M059J (cell line): Measurements from ENCODE around the gene GDF15. TPM values are rescaled to one million over a fixed set of nuclear protein-coding genes. Genes with fewer than 3 reads are reported as not detected.

Source experiments
- DNase-seq: peaks from one replicate; pipeline ENCODE4 v3.0.0-alpha.2; 2012; ENCODE audit warnings: low read depth
- total RNA-seq: library from RNA; depleted of rRNA; stranded (reverse); fragments of >200 nt; shearing (Covaris generic); gene quantifications from 2 replicates; pipeline ENCODE4 v1.2.3, GENCODE V29; 2014; rRNA removed

GDF15 gene
- total RNA-seq, 1 experiment from 2014 or later = 3.3 TPM

DNA sequence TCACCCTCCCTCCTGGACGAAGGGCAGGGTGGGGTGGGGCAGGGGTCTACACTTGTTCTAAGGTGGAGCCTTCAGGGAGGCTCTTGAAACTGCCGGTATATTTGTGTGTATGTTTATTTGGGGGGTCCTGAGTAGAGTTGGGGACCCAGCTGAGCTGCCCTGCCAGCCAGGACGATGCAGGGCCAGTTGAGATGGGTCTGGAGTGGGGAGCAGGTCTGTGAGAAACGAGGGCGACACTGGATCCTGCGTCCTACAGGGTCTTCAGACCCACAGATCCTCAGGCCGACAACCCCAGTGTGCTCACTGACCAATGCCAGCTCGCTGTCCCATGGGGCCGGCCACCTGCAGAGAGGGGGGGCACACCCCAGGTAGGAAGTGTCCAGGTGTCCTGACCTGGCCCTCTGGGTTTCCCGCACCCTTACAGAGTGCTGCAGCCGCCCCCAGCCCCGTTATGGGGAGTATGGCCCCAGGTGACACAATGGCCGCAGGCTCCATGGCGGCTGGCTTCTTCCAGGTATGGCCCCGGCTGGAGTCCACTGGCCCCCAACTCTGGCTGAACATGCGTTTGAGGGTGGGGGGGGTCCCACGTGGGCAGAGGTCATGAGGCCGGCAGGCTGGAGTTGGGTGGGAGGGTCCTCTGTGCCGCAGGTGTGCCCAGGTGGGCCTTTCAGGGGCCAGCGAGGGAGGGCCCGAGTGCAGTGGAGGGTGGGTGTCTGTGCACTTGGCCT, 44.6 kb downstream of the GDF15 start:
- no peak for DNase-seq

- no peak for DNase-seq
Measured at GRCh38 chr19:18431351-18432197, 45.6 kb downstream of the GDF15 start.

DNA sequence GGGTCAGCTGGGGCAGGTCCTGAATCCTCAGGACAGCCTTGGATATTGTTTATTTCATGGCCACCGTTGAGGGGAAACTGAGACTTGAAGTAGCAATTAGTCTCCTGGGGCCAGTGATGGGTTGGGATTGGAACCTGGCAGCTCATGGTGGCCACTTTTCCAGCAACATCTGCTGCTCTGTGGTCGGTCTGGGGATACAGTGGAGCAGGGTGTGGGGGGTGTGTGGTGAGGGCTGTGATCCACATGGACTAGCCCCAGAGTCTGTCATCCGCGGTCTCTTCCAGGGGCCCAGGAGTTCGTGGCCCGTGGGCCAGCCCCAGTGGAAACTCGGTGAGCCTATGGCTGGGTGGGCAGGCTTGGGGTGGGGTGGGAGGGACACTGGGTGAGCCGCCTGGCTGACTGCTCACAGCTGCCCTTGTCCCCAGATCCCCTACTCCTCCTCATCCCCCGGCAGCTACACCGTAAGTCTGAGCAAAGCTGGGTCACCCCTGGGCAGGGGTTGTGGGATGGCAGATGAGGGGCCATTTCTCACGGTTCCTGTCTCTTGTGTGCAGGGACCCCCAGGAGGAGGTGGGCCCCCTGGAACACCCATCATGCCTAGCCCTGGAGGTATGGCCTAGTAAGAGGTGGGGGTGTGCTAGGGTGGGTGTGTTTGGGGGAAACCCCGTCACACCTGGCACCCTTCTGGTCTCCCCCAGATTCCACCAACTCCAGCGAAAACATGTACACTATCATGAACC, 46.5 kb downstream of the GDF15 start:
- DNase-seq = no peak

- DNase-seq = no peak
Measured at GRCh38 chr19:18433015-18433691, 47.2 kb downstream of the GDF15 start.

- DNase-seq = no peak
Measured at GRCh38 chr19:18433735-18434398, 47.9 kb downstream of the GDF15 start.

GRCh38 chr19:18434411-18435175, 48.6 kb downstream of the GDF15 start:
- DNase-seq = no peak

DNA sequence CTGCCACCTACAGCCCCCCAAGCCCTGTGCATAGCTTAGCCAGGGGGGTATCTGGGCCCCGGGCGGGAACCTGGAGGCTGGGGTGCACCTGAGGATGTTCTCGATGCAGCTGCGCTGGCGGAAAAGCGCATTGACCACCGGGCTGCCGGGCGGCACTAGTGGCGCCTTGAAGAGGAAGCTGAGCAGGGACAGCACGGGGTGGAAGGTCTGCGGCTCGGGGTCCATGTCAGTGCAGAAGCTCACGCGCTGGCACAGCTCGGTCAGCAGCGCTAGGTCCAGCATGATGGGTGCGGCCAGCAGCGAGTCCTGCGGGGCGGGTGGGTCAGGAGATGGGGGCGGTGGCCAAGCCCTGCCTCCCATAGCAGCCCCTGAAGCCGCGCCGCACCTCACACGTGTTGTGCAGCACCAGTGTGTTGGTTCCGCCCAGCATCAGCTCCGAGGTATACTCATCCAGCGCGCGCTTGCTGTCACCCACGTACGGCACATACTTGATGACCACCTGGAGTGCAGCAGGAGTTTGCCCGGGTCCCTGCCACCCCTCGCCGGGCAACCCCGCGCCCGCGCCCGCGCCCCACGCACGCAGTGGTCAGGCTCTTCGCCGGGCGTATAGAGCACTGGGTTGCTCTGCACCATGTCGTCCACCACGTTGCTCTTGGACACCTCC, 49.4 kb downstream of the GDF15 start:
- DNase-seq = no peak

DNA sequence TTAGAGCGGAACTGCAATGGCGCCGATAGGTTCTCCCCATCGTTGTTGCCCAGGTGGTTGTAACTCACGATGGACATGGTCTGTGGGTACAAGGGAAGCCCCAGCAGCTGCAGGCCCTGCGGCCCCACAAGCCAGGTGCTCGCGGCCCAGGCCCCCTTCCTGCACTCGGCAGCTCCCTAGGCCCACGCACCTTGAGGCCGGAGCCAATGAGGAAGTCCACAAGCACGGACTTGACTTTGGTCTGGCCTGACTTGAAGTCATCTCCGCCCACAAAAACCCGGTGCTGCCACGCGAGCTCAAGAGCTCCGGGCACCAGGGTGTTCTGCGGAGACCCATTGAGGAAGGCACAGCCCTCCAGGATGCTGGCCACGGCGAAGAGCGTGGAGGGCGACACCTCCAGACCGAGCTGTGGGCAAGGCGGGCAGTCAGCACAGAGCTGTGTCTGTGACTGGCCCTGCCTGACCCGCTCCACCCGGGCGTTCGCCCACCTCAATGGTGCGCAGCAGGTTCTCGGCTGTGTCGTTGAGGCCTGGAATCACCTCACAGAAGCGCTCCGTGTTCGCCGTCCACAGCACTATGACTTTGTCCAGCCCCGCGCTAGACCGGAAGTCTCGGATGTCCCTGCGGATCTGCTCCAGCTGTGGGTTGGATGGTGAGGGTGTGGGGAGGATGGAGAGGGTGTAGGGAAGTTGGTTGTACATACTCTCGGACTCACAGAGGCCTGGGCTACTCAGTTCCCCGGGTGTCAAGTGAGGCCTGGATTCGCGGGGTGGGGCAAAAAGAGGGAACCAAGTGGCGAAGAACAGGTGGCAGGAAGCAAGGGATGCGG, 50.1 kb downstream of the GDF15 start:
- no peak for DNase-seq

- peak; percentile 47 for DNase-seq
Measured at GRCh38 chr19:18436671-18437490, 50.9 kb downstream of the GDF15 start.

DNA sequence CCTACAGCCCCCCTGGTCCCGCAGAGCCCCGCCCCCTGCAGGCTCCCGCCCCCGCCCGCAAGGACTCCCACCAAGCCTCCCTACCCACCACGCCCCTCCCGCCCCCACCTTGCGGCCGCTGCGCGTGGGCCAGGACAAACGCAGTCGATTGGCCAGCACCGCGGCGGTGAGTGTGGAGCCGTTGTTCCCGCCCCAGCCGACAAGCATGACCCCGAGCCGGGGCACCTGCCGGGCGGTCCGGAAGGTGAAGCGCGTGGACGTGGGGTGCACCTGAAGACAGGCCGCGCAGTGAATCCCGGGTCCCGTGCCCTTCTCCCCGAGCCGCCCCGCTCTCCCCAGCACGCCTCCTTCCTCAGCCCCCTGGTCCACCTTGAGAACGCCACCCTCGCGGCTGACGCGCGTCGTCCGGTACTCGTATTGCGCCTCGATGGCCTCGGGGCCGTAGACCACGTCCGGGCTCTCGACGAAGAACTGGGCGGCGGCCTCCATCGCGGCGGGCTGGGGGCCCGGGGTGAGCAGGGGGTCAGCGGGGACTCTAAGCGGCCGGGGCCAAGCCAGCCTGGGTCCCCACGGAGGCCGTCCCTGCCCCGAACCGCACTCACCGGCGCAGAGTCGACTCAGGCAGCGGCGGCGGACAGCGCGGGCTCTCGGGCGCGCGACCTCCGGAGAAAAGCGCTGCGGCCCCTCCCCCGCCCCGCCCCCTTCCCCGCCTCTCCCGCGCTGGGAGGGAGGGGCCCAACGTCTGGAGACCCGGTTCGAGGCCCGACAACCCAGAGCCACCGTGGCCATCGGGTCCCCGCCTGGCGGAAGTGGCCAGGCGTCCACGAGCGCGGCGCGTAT, 51.8 kb downstream of the GDF15 start, which contains the start of gene ISYNA1:
ISYNA1 (minus strand) TSS at position 643 of the 840 bp plus-strand sequence; CDS start at position 489, 154 bp downstream.
- no peak for DNase-seq

GRCh38 chr19:18438331-18439024, 52.5 kb downstream of the GDF15 start:
- peak; percentile 48 for DNase-seq

Other genes with a start within 250 kb of the GDF15 start
- gene PIK3R2, start 233.0 kb upstream of the GDF15 start, total RNA-seq = 21.4 and 21.7 TPM in 2 replicates
- 81.2 and 112 TPM in 2 replicates for gene IFI30, start 212.3 kb upstream of the GDF15 start, total RNA-seq
- 32.4 and 33.4 TPM in 2 replicates for gene MPV17L2, start 192.9 kb upstream of the GDF15 start, total RNA-seq
- gene RAB3A, start 182.1 kb upstream of the GDF15 start, total RNA-seq = 3.4 and 5.6 TPM in 2 replicates
- gene PDE4C, start 159.7 kb upstream of the GDF15 start, total RNA-seq = 0.07 and 0.15 TPM in 2 replicates
- gene IQCN, start 111.7 kb upstream of the GDF15 start, total RNA-seq = 0.10 TPM in 1 of 2 replicates, not detected in the other
- 54.1 and 206 TPM in 2 replicates for gene JUND, start 104.5 kb upstream of the GDF15 start, total RNA-seq
- gene LSM4, start 63.1 kb upstream of the GDF15 start, total RNA-seq = 314 and 393 TPM in 2 replicates
- gene PGPEP1, start 45.6 kb upstream of the GDF15 start, total RNA-seq = 10.3 and 13.5 TPM in 2 replicates
- gene LRRC25, start 11.5 kb downstream of the GDF15 start, total RNA-seq = not detected in 2 replicates
- 55.3 and 61.9 TPM in 2 replicates for gene SSBP4, start 33.2 kb downstream of the GDF15 start, total RNA-seq
- gene ISYNA1, start 52.0 kb downstream of the GDF15 start, total RNA-seq = 6.2 and 8.9 TPM in 2 replicates
- gene ELL, start 135.9 kb downstream of the GDF15 start, total RNA-seq = 7.5 and 15.4 TPM in 2 replicates
- gene FKBP8, start 157.4 kb downstream of the GDF15 start, total RNA-seq = 209 and 297 TPM in 2 replicates
- gene KXD1, start 171.7 kb downstream of the GDF15 start, total RNA-seq = 114 and 124 TPM in 2 replicates
- gene UBA52, start 185.7 kb downstream of the GDF15 start, total RNA-seq = 910 and 1,251 TPM in 2 replicates
- 62.5 and 89.3 TPM in 2 replicates for gene REX1BD, start 202.6 kb downstream of the GDF15 start, total RNA-seq
- 0.49 and 0.57 TPM in 2 replicates for gene CRLF1, start 220.6 kb downstream of the GDF15 start, total RNA-seq
- gene TMEM59L, start 226.7 kb downstream of the GDF15 start, total RNA-seq = 0.05 TPM in 1 of 2 replicates, not detected in the other